ENCODE data around the gene KHDC3L. TPM values are rescaled to one million over a fixed set of nuclear protein-coding genes. Genes with fewer than 3 reads are reported as not detected.

The KHDC3L gene
- total RNA-seq, 1 experiment from 2014 or later: not detected

- no peaks in the 10 kb centered on the region for H3K4me1 ChIP-seq (ENCODE audit: insufficient read depth, low read length, poor library complexity, severe bottlenecking)
- BruUV-seq (replicated peaks): no TSS peak
- intact Hi-C loops (cut with micrococcal nuclease; ENCODE audit: unreplicated experiment): no loop called here
- no peaks in the 10 kb centered on the region for H3K36me3 ChIP-seq (ENCODE audit: insufficient read depth, low read length, poor library complexity, severe bottlenecking)
- ChIA-PET POLR2A (ENCODE audit: low non-redundant PET) (no interaction called here), CTCF (no interaction called here)
- H3K27ac ChIP-seq (ENCODE audit: low read depth, low read length, poor library complexity, severe bottlenecking): no peak overlapping the region
- no peak for TF ChIP-seq CTCF (conservative IDR thresholded peaks at IDR 0.05; ENCODE audit: low read depth, low read length)
- no peak for TF ChIP-seq EZH2 (IDR thresholded peaks at IDR 0.05; ENCODE audit: borderline replicate concordance, low read depth, low read length, poor library complexity, severe bottlenecking)
- no peak for DNase-seq (ENCODE audit: low spot score)
- no peaks in the 10 kb centered on the region for H3K27me3 ChIP-seq (replicated peaks; ENCODE audit: insufficient read depth, low read depth, low read length, poor library complexity)
- H3K9me3 ChIP-seq (ENCODE audit: low read depth, low read length, poor library complexity, severe bottlenecking): no peaks in the 10 kb centered on the region
- no peak overlapping the region for H3K4me3 ChIP-seq (ENCODE audit: low read depth, low read length, poor library complexity, severe bottlenecking)
Observed at GRCh38 chr6:73339340-73339739, 23.1 kb upstream of the KHDC3L start.

GRCh38 chr6:73340048-73340447 lies 22.4 kb upstream of the KHDC3L start:
- no peak for DNase-seq (ENCODE audit: low spot score)
- no peaks in the 10 kb centered on the region for H3K36me3 ChIP-seq (ENCODE audit: insufficient read depth, low read length, poor library complexity, severe bottlenecking)
- H3K27me3 ChIP-seq (replicated peaks; ENCODE audit: insufficient read depth, low read depth, low read length, poor library complexity): no peaks in the 10 kb centered on the region
- no peak for TF ChIP-seq EZH2 (IDR thresholded peaks at IDR 0.05; ENCODE audit: borderline replicate concordance, low read depth, low read length, poor library complexity, severe bottlenecking)
- TF ChIP-seq CTCF (conservative IDR thresholded peaks at IDR 0.05; ENCODE audit: low read depth, low read length): no peak
- intact Hi-C loops (cut with micrococcal nuclease; ENCODE audit: unreplicated experiment): no loop called here
- no peak overlapping the region for H3K27ac ChIP-seq (ENCODE audit: low read depth, low read length, poor library complexity, severe bottlenecking)
- no peak overlapping the region for H3K4me3 ChIP-seq (ENCODE audit: low read depth, low read length, poor library complexity, severe bottlenecking)
- BruUV-seq (replicated peaks): no TSS peak
- H3K9me3 ChIP-seq (ENCODE audit: low read depth, low read length, poor library complexity, severe bottlenecking): no peaks in the 10 kb centered on the region
- no peaks in the 10 kb centered on the region for H3K4me1 ChIP-seq (ENCODE audit: insufficient read depth, low read length, poor library complexity, severe bottlenecking)
- ChIA-PET POLR2A (ENCODE audit: low non-redundant PET) (no interaction called here), CTCF (no interaction called here)

GRCh38 chr6:73341335-73341734 lies 21.1 kb upstream of the KHDC3L start:
- no peak overlapping the region for H3K4me3 ChIP-seq (ENCODE audit: low read depth, low read length, poor library complexity, severe bottlenecking)
- CTCF ChIA-PET: interaction anchor here (0.7 kb wide), 1 partner anchor 47 kb away, joined by 3 read pairs; no protein-coding TSS in a partner anchor
- H3K27ac ChIP-seq (ENCODE audit: low read depth, low read length, poor library complexity, severe bottlenecking): no peak overlapping the region
- no peak for TF ChIP-seq CTCF (conservative IDR thresholded peaks at IDR 0.05; ENCODE audit: low read depth, low read length)
- no peak for TF ChIP-seq EZH2 (IDR thresholded peaks at IDR 0.05; ENCODE audit: borderline replicate concordance, low read depth, low read length, poor library complexity, severe bottlenecking)
- POLR2A ChIA-PET (ENCODE audit: low non-redundant PET): no interaction called here
- DNase-seq (ENCODE audit: low spot score): no peak
- H3K27me3 ChIP-seq (replicated peaks; ENCODE audit: insufficient read depth, low read depth, low read length, poor library complexity): no peaks in the 10 kb centered on the region
- H3K36me3 ChIP-seq (ENCODE audit: insufficient read depth, low read length, poor library complexity, severe bottlenecking): no peaks in the 10 kb centered on the region
- intact Hi-C loops (cut with micrococcal nuclease; ENCODE audit: unreplicated experiment): no loop called here
- BruUV-seq (replicated peaks): no TSS peak
- H3K4me1 ChIP-seq (ENCODE audit: insufficient read depth, low read length, poor library complexity, severe bottlenecking): no peaks in the 10 kb centered on the region
- H3K9me3 ChIP-seq (ENCODE audit: low read depth, low read length, poor library complexity, severe bottlenecking): no peaks in the 10 kb centered on the region
